ENCODE data around the gene CD300LD. TPM values are rescaled to one million over a fixed set of nuclear protein-coding genes. Genes with fewer than 3 reads are reported as not detected.
"Not testable (repeated sequence)": the region's sequence is repeated elsewhere in the genome, so short reads cannot be mapped to it uniquely, and the experiment has no call there.

The CD300LD gene
- polyA plus RNA-seq, 12 donors = not detected

DNA sequence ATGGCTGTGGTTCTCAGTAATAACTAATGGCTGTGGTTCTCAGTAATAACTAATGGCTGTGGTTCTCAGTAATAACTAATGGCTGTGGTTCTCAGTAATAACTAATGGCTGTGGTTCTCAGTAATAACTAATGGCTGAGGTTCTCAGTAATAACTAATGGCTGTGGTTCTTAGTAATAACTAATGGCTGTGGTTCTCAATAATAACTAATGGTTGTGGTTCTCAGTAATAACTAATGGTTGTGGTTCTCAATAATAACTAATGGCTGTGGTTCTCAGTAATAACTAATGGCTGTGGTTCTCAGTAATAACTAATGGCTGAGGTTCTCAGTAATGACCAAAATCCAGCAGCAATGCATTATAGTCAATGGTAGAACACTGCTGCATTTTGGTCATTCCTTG is 18.4 kb downstream of the CD300LD start:
- not testable (repeated sequence) for DNase-seq

DNA sequence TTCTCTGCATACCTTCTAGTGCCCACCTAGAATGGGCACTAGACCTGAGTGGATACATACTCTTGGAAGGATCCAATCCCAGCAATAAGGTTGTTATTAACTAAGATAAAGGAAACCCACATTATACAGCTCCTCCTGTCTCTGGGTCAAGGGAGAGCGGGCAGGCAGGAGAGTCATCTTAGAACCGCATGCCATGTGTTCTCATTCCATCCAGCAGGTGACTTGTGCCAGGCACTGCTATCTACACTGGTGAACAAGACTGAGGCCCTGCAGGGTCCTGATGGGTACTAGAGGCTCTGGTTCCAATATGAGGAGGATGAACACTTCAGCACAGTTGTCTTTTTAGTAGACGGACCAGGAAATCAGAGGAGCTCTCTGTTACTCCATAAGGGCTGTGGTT is 18.9 kb downstream of the CD300LD start:
- no peak for DNase-seq

DNA sequence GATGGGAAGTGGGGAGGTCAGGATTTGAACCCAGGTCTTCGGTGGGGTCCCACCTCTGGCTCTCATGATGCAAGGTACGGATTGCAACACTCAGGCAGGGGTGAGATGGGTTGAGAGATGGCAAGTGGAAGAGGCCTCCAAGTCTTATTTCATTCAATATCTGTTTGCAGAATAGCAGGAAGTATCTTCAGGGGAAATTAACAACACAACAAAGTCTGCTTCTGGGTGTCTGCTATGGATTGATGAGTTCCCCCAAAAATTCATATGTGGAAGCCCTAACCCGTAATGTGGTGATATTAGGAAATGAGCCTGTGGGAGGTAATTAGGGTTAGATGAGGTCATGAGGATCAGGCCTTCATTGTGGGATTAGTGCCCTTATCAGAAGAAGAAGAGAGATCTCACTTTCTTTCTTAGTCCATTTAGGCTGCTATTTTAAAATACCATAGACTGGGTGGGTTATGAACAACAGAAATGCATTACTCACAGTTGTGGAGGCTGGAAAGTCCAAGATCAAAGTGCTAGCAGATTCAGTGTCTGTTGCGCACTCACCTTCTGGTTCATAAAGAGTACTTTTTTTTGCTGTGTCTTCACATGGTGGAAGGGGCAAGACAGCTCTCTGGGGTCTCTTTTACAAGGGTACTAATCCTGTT is 20.3 kb downstream of the CD300LD start:
- DNase-seq = no peak

DNA sequence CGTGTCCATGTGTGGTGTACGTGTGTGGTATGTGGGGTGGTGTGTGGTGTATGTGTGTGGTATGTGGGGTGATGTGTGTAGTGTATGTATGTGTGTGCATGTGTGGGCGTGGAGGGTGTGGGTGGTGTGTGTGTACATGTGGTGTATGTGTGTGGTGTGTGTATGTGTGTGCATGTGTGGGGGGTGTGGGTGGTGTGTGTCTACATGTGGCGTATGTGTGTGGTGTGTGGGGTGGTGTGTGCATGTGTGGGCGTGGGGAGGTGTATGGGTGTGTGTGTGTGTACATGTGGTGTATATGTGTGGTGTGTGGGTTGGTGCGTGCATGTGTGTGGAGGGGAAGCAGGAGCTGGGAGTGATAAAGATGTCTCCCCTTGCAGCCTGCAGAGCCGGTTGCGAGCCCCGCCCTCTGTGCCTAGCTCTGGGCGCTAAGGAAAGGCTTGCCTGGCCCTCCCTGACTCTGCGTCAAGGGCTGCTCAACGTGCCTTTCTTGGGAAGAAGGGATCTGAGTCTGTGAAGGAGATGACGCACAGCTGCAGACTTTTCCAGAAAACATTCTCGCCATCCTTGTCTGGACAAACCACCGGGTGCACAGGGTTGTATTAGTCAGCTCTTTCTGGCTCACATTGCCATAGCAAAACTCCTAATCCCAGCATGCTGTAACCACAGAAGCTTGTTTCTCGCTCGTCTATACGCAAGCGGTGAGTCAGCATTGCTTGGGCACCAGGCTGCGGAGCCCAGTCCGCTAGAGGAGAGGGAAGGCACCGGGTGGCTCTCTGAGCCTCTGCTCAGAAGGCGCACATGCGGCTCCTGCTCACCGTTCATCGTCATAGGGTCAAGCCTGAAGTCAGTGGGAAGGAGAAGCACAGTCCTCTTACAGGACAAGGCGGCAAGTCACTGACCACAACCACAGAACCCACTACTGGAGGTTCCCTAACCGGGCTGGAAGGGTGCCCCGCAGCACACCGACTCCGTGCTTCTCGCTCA is 22.8 kb downstream of the CD300LD start:
- DNase-seq = peak; percentile 11

DNA sequence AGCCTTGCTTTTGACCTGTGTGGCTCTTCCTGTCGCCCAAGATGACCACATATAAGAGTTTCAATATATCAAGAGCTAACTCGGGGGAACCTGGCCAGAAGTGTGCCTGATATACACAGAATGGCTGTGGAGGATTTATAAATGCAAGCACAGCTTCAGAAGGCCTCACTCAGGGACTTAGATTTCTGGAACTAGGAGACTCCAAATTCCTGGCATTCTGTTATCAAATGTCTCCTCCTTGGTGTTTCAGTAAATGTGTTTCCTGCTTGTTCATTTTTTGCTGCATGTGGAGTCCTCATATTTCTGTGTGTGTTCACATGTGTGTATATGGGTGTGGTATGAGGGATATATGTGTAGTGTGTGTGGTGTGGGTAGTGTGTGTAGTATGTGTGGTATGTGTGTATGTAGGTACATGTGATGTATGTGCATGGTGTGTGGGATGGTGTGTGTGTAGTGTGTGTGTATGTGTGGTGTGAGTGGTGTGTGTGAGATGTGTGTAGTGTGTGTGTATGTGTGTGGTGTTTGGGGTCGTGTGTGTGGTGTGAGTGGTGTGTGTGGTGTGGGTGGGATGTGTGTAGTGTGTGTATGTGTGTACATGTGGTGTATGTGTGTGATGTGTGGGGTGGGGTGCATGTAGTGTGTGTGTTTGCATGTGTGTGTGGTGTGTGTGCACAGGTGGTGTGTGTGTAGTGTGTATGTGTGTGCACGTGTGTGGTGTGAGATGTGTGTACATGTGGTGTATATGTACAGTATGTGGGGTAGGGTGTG is 23.8 kb downstream of the CD300LD start:
- no peak for DNase-seq

DNA sequence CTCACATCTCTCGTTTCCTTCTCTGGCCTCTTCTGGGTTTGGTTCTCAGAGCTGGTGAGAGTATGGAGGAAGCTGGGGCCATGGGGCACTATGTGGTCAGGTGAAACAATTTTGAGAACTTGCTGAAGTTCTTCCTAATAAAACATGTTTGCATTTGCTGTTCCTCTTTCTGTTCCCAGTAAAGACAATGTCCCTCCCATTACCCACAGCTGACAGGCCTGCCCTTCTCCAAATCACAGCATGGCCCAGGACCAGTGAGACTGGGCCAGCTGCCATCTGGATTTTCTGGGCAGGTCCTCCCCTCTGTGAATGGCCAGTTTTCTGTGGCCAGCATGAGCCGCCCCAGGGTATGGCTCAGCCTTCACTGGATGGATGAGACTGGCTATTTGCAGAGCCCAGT is 24.7 kb downstream of the CD300LD start, which contains the start of gene CD300H:
Gene CD300H (minus strand): TSS at position 113 of the 400 bp plus-strand sequence.
- no peak for DNase-seq

DNA sequence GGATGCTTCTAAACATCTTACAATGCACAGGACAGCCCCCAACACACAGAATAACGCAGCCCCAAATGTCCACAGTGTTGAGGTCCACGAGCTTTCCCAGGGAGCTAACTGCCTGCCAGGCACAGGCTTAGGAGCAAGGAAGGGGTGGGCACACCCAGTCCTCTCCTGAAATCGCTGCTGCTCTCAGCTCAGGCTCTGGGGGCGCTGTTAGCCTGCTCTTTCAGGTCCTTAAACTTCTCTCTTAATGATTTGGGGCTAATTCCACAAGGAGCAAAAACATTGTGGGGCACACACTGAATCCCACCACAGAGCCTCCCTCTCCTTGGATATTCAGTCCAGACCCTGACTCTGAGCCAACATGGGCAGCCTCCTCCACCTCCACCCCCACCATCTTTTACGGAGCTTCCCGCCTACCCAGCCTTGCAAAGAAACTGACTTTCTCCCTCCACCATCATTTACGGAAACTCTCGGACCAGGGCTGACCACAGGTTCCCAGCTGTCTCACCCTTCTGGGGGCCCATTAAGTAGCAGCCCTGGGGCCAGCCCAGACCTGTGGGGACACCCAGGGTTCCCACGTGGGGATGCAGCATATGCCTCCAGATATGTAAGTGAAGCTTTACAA is 25.8 kb downstream of the CD300LD start:
- no peak for DNase-seq

DNA sequence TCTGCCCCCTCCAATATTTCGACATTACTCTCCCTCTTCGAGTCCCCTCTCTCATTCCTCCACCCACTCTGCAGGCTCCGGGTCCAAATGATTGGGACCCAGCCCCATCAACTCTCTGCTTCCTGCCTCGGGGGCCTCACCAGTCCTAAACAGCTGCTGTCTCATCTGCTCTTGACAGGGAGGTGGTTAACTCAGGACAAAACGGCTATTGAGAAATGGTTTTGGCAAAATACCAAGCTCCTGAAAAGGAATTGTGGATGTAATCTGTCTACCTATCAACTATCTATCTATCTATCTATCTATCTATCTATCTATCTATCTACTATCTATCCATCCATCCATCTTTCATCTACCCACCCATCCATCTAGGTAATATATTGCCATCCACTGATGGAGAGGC is 27.0 kb downstream of the CD300LD start:
- no peak for DNase-seq

DNA sequence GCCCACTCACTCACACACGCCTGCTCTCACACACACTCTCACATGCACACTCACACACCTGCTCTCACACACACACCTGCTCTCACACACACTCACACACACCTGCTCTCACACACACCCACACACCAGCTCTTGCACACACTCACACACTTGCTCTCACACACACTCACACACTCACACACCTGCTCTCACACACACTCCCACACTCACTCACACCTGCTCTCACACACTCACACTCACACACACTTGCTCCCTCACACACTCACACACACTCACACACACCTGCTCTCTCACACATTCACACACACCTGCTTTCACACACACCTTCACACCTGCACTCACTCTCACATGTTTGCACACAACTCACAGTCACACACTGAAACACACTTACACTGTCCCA is 28.7 kb downstream of the CD300LD start:
- DNase-seq = no peak

DNA sequence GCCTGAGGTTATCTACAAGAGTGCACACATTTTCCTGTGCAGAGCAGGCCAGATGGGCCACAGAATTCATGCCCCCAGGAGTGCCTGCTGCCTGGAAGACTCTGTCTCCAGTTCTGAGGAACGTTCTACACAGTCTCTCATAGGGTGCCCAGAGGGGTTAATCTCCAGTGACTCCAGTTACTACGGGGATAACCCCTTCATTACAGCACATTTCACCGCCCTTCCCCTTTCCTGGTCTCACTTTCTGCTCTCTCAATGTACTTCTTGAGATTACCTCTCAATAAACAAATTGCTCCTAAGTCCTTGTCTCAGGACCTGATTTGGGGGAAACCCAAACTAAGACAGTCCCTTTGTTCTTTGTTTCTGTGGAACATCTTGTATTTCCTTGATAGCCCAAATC is 30.5 kb downstream of the CD300LD start:
- DNase-seq = no peak

DNA sequence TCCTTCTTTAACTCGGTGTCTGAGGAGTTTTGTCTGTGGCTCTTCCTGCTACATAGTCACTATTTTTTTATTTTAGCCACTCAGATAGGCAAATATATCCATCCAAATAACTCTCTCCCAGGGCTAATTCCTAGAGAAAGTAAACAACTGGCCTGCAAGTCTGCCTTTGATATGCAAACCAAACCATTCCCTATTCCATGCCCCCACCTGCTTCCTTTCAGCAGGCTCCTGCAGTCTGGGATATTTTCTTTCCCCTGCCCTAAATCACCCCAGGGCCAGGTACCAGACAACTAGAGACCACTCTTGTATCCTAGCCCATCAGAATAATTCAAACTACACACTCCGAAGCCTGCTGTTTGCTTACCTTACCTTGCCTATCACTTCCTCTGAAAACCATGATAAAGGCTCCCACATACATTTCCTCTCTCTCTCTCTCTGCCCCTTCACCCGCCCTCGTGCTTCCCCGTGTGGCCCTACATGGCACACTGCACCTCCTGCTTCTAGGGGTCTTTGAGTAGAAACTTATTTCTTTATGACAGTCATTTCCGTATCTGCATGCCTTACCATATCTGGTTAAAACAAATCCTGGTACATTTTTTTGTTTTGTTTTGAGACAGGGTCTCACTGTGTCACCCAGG is 33.1 kb downstream of the CD300LD start:
- no peak for DNase-seq

DNA sequence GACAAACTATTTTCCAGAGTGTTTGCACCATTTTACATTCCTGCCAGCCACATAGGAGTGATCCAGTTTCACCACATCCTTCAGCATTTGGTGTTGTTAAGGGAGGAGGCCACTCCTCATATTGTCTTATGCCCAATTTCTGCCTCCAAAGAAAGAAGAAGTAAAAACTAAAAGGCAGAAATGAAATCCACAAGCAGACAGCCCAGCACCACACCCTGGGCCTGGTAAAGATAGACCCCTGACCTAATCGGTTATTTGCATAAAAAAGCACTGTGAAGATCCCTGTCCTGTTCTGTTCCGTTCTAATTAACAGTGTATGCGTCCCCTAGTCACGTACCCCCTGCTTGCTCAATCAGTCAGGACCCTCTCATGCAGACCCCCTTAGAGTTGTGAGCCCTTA is 33.7 kb downstream of the CD300LD start:
- not testable (repeated sequence) for DNase-seq

DNA sequence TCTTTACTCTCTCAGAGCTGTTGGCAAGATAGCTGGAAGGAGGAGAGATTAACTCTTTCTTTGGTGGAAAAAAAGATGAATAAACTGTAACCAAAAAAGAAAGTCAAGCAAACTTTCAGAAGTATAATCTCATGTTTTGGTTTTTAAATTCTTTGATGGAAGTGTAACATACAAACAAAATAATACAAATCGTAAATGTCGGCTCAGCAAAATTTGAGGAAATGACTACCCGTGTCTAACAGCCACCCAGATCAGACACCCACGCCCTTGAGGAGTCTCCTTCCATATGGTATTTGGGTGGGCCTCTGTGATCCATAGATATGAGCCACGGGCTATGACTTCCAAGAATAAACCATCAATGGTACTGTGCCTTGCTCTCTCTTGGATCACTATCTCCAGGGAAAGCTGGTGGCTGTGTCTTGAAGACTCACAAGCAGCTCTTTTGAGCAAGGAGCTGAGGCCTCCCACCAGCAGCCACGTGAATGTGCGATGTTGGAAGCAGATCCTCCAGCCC is 36.6 kb downstream of the CD300LD start:
- no peak for DNase-seq

DNA sequence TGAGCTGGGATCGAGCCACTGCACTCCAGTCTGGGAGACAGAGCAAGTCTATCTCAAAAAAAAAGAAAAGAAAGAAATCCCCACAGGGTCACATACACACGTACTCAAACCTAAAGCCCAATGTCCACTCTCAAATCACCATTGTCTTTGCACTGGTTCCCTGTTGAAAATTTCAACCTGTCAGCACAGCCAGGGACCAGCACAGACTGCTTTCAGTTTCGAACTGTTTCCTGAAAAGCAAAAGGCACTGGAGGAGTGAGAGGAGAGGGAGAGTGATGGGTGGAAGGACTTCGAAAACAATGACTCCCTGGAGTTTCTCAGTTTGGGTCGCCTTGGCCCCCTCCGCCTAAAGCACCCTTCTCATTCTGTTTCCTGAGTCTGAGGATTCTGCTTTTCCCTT is 37.2 kb downstream of the CD300LD start:
- DNase-seq = no peak

DNA sequence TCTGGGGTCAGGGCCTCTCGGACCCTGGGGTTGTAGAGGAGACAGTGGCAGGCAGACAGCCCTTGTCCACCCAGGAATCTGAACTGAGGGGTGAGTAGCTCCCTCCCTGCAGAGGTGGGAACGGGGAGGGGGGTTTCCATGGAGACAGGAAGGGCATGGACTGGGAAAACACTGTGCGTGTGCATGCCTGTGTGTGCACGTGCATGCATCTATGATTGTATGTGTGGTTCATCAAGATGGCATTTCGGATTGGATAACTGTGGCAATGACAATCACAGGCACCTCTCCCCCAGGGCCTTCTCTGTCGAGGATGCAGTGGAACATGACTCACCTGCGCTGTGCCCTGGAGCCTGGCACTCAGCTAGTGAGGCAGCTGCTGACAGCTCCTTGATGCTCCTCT is 40.0 kb downstream of the CD300LD start:
- no peak for DNase-seq

DNA sequence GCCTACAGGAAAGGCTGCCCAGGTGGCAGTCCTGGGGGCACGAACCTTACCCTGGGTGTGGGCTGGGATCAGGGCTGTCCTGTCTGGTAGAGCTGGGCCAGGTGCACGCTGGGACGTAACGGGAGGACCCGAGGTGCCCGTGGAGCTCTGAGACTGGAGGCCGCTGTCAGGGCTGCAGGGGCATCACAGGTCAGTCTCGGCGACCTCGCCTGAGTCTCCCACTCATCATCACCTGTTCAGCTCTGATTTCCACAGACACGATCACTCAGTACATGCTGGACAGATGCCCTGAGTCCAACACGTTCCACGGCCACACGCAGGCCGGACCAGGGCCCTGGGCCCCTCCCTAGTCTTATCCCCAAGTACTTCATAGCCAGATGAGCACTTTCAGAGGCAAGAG is 41.5 kb downstream of the CD300LD start:
- no peak for DNase-seq

DNA sequence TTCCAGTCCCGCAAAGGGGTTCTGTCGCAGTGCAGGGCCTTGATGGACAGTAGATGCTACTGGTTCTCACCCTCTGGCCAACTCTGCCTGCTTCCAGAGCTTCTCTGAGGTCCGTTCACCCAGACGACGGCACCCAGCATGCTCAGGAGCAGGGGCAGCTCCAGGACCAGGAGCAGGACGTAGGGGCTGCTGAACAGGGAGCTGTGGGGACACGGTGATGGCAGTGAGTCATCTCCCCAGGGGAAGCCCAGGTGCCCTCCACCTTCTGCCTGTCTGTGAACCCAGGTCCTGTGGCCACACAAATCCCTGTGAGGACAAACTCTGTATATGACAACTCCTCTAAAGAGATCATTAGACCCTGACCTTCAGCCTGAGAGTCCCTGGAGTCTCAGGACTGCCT is 42.7 kb downstream of the CD300LD start:
- DNase-seq = no peak

DNA sequence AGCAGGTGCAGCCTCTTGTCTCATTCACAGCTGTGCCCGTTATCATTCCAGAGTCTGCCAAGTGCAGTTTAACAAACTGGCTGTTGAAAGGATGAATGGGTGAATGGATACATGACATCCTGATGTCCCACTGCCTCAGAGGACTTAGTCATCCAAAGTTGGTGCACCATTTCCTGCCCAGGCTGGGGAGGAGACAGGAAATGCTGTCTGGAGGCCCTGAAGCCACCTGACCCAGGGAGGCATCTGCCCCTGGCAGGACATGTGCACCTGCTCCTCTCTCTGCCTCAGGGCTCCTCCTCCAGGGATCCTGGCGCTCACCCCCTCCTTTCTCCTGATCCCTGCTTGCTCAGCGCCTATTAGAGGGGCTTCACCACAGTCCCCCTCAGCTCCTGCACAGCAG is 44.3 kb downstream of the CD300LD start:
- DNase-seq = no peak

DNA sequence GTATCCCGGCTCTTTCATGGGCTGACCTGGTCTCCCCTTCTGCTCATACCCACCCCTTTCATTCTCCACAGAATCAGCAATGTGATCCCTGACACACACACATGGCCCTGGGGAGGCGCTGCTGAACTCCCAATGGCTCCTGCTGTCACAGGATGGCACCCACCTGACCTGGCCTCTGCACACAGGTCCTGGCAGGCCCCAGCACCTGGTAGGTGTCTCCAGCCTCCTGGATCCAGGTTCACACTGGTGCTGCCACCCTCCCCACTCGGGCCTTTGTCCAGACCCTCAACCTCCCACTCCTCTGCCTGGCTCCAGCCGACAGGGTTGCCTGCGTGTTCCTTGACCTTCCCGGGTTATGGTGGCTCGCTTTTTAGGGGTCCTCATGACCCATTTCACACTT is 44.8 kb downstream of the CD300LD start:
- no peak for DNase-seq

DNA sequence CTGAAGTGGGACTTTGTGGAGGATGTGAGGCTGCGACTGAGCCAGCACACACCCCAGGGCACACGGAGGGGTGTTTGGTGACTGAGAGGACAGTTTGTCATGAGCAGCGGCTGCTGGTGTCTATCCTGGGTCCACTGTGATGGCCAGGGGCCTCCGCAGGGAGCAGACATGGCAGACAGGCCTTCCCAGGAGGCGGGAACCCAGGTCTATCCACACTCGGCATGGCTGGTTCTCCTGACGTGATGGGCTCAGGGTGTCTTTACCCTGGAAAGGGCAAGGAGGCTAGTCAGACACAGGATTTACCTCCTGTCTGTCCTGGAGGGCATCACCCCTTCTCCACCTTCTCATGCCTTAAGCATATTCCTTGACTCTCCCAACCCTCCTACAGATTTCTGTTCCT is 45.5 kb downstream of the CD300LD start:
- no peak for DNase-seq

DNA sequence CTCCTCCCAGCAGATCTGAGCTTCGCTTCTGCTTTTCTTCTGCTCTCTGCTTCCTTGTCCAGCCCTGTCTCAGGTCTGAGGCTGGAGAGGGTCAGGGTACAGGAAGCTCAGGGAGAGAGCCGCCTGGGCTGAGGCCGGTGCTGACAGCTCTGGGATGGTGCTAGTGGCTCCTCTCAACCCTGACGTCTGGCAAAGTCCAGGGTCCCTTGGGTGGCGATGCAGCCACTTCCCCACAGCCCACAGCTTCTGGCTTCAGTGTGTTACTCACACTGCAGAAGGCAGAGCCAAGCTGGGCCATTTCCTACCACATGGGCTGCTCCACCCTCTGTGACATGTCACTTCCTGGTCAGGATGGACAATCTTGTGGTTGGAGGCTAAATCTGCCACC is 46.2 kb downstream of the CD300LD start, which contains the start of gene CD300C:
Gene CD300C (minus strand): TSS at position 273 of the 388 bp plus-strand sequence. CDS start 333 bp downstream, outside the sequence.
- no peak for DNase-seq
